Activated T-helper 17 cell treated with anti-CD3 and anti-CD28 coated beads, Interleukin-2, amount 50 U/mL, for 72 hours (primary cell): ENCODE data around the gene KDM7A. TPM values are rescaled to one million over a fixed set of nuclear protein-coding genes. Genes with fewer than 3 reads are reported as not detected.
A peak's percentile ranks its signal among the peaks of the same experiment; 100 is the strongest.

Experiments
- ATAC-seq: fragments of 150-1000 bp; cut with Tn5 transposase; replicated peaks from 2 replicates; pipeline ENCODE4 v1.10.0; 2021; ENCODE audit warnings: mild to moderate bottlenecking, moderate library complexity
- H3K27ac Mint-ChIP-seq: one replicate; pipeline ENCODE4 v1.8.0; 2022; ENCODE audit warnings: mixed read lengths
- H3K27me3 Mint-ChIP-seq: one replicate; pipeline ENCODE4 v1.8.0; 2022; ENCODE audit warnings: mixed read lengths
- H3K36me3 Mint-ChIP-seq: one replicate; pipeline ENCODE4 v1.8.0; 2022; ENCODE audit warnings: low read depth, mild to moderate bottlenecking, mixed read lengths
- H3K4me1 Mint-ChIP-seq: one replicate; pipeline ENCODE4 v1.8.0; 2022; ENCODE audit warnings: mixed read lengths
- H3K4me3 Mint-ChIP-seq: one replicate; pipeline ENCODE4 v1.8.0; 2022; ENCODE audit warnings: mild to moderate bottlenecking, mixed read lengths
- H3K9me3 Mint-ChIP-seq: one replicate; pipeline ENCODE4 v1.8.0; 2022; ENCODE audit warnings: mixed read lengths
- total RNA-seq, 2 donors: library from RNA; stranded (reverse); gene quantifications; one replicate each; pipeline ENCODE4 v1.2.3, GENCODE V29; 2022

Gene KDM7A
- total RNA-seq, 2 donors from 2014 or later = 31.1 to 48.7 TPM

GRCh38 chr7:140156460-140157080 lies 20.2 kb downstream of the KDM7A start:
- Mint-ChIP-seq H3K27ac (no peak overlapping the region), H3K36me3 (peaks cover 67% of the 10 kb centered on the region), H3K27me3 (no peaks in the 10 kb centered on the region), H3K4me3 (no peak overlapping the region), H3K4me1 (peaks cover 35% of the 10 kb centered on the region), H3K9me3 (no peaks in the 10 kb centered on the region)
- peak; percentile 22 for ATAC-seq

GRCh38 chr7:140155428-140155827 lies 21.4 kb downstream of the KDM7A start:
- no peaks in the 10 kb centered on the region for H3K9me3 Mint-ChIP-seq
- no peak for ATAC-seq
- no peak overlapping the region for H3K4me3 Mint-ChIP-seq
- H3K36me3 Mint-ChIP-seq = peaks cover 58% of the 10 kb centered on the region
- peaks cover 29% of the 10 kb centered on the region for H3K4me1 Mint-ChIP-seq
- no peak overlapping the region for H3K27ac Mint-ChIP-seq
- no peaks in the 10 kb centered on the region for H3K27me3 Mint-ChIP-seq

DNA sequence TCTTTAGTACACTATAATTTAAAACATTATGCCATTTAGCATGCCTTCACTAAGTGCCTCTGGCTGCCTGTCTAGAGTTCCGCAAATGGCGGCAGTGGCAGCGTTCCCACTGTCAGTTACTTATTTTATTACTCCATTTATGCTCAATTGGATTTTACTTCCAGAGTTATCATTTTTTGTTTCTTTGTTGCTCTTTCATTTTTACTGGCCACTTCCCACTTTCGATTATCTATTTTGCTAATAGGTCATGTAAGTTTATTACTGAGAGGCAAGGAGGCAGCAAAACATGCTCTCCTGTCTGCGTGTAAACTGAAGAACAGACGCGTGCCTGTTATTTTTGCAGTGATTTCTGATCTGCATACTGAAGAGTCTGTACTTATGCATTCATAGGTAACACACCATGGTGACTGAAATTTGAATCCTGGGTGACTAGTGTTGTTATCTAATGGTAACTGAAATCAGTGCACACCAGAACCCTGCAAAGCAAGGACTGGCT lies 23.1 kb downstream of the KDM7A start:
- Mint-ChIP-seq H3K4me3 (no peak overlapping the region), H3K9me3 (no peaks in the 10 kb centered on the region), H3K27me3 (no peaks in the 10 kb centered on the region), H3K27ac (no peak overlapping the region), H3K36me3 (peaks cover 53% of the 10 kb centered on the region), H3K4me1 (peaks cover 33% of the 10 kb centered on the region)
- ATAC-seq = no peak

DNA sequence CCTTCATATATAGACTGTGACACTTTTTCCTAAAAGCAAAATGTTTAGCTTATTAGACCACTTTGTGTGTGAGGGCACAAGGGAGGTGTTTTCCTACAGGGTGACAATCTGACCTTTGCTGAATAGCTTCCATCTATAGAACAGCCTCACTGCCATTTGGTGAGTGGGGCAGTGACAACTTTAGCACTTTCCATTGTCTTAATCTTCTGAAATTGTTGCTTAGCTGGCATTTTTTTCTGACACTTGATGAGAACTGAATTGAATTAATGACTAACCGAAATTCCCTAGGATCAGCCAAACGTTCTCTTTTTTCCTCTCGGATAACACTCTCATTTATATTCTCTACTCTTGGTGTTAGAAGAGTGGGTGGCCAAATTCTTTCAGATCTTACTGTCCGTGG lies 30.2 kb downstream of the KDM7A start:
- H3K9me3 Mint-ChIP-seq = peaks cover 11% of the 10 kb centered on the region

DNA sequence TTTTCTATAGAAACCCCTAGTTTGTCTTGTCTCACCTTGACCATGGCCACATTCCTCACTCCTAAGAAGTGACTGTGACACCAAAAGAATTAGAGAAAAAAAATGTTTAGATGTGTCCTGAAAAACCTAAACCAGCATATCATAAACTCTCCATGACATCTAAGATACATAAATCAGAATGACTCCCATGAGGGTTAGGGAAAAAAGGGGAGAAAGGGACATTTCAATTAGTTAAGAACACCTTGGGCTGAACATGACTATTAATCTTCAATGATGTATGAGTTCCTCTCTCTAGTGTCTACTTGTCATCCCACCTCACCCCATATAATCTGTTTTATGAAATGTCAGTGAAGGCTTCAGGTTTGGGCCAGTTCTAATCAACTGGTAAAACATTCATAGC lies 31.1 kb downstream of the KDM7A start:
- no peak for ATAC-seq
- H3K36me3 Mint-ChIP-seq = peaks cover 47% of the 10 kb centered on the region
- H3K9me3 Mint-ChIP-seq = peaks cover 11% of the 10 kb centered on the region
- no peaks in the 10 kb centered on the region for H3K27me3 Mint-ChIP-seq
- peaks cover 42% of the 10 kb centered on the region for H3K4me1 Mint-ChIP-seq
- H3K27ac Mint-ChIP-seq = no peak overlapping the region
- peak overlapping the region; percentile 26 for H3K4me3 Mint-ChIP-seq

More for the DNA sequence above, 30.2 kb downstream of the KDM7A start:
- H3K4me1 Mint-ChIP-seq = peaks cover 43% of the 10 kb centered on the region
- H3K4me3 Mint-ChIP-seq = no peak overlapping the region
- H3K27ac Mint-ChIP-seq = peak overlapping the region; percentile 8
- ATAC-seq = no peak
- no peaks in the 10 kb centered on the region for H3K27me3 Mint-ChIP-seq
- H3K36me3 Mint-ChIP-seq = peaks cover 47% of the 10 kb centered on the region

- Mint-ChIP-seq H3K4me3 (peak overlapping the region; percentile 26), H3K27me3 (no peaks in the 10 kb centered on the region), H3K36me3 (peaks cover 47% of the 10 kb centered on the region), H3K9me3 (peaks cover 11% of the 10 kb centered on the region), H3K27ac (peak overlapping the region; percentile 9), H3K4me1 (peaks cover 35% of the 10 kb centered on the region)
- ATAC-seq = peak; percentile 82
Measured at GRCh38 chr7:140144821-140145220, 32.0 kb downstream of the KDM7A start.

DNA sequence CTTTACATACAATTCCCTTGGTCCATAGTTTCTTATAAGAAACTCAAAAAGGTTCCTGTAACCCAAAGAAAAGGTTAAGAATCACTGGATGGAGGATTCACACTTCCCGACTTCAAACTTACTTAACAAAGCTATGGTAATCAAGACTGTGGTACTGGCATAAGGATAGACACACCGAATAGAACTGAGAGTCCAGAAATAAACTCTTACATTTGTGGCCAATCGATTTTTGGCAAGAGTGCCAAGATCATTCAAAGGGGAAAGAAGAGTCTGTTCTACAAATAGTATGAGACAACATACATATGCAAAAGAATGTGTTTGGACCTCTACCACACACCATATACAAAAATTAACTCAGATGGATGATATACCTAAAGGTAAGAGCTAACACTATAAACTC lies 32.8 kb downstream of the KDM7A start:
- Mint-ChIP-seq H3K4me3 (no peak overlapping the region), H3K4me1 (peaks cover 38% of the 10 kb centered on the region), H3K9me3 (peaks cover 11% of the 10 kb centered on the region), H3K27me3 (no peaks in the 10 kb centered on the region), H3K27ac (peak overlapping the region; percentile 6), H3K36me3 (peaks cover 44% of the 10 kb centered on the region)
- ATAC-seq = no peak

DNA sequence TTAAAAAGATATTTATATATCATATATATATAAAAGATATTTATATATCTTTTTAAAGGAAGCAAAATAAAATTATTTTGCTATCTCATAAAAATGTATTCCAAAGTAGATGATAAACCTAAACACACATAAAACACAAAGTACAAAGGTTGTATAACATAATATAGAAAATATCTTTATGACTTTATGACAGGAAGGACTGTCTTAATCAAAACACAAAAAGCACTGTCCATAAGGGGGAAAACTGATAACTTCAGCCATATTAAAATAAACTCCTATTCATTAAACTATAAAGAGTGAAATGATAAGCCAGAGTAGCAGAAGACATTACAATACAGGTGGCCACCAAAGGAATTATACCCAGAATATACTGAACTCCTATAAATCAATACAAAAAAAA lies 34.8 kb downstream of the KDM7A start:
- H3K4me3 Mint-ChIP-seq = no peak overlapping the region
- ATAC-seq = no peak
- H3K4me1 Mint-ChIP-seq = peaks cover 33% of the 10 kb centered on the region
- H3K27me3 Mint-ChIP-seq = no peaks in the 10 kb centered on the region
- no peak overlapping the region for H3K27ac Mint-ChIP-seq
- peaks cover 11% of the 10 kb centered on the region for H3K9me3 Mint-ChIP-seq
- H3K36me3 Mint-ChIP-seq = peaks cover 51% of the 10 kb centered on the region

GRCh38 chr7:140141256-140141655 lies 35.5 kb downstream of the KDM7A start:
- Mint-ChIP-seq H3K4me3 (no peak overlapping the region), H3K27me3 (no peaks in the 10 kb centered on the region), H3K27ac (no peak overlapping the region), H3K36me3 (peaks cover 49% of the 10 kb centered on the region), H3K9me3 (peaks cover 11% of the 10 kb centered on the region), H3K4me1 (peaks cover 25% of the 10 kb centered on the region)
- ATAC-seq = no peak

DNA sequence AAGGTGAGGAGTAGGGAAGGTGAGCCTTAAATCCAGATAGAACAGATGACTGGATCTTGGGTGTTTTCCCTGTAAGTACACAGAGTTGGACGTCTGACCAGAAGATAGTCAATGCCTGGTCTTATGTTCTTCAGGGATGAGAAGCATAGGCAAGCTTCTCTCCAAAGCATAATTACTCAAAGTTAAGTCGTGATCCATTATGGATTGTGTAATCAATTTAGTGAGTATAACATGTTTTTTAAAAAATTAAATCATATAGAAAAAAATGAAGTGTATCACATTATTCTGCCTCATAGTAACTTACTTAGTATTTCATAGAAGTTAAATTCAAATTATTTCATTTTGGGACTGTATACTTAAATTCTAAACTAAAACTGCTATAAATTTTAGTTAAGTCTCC lies 39.7 kb downstream of the KDM7A start:
- Mint-ChIP-seq H3K4me1 (peaks cover 5% of the 10 kb centered on the region), H3K27ac (no peak overlapping the region), H3K36me3 (peaks cover 64% of the 10 kb centered on the region), H3K4me3 (no peak overlapping the region), H3K27me3 (no peaks in the 10 kb centered on the region), H3K9me3 (no peaks in the 10 kb centered on the region)
- no peak for ATAC-seq

DNA sequence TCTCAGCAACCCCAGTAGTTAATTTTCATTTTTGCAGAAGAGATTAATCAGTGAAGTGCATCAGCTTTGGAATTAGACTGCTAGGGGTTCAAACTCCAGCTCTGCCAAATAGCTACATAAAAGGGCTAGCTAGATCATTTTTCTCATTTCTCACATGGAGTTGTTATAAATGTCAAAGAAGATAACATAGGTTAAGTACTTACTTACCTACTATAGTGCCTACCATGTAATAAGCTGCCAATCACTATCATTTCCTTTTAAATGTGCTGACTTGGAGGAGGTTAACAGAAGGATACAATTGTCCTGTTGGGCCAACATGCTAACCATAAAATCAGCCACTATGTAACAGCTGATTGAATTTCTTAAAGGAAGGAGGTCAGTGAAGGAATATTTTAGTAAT lies 40.7 kb downstream of the KDM7A start:
- ATAC-seq = no peak
- H3K36me3 Mint-ChIP-seq = peaks cover 74% of the 10 kb centered on the region
- H3K27me3 Mint-ChIP-seq = no peaks in the 10 kb centered on the region
- H3K4me1 Mint-ChIP-seq = peaks cover 5% of the 10 kb centered on the region
- no peaks in the 10 kb centered on the region for H3K9me3 Mint-ChIP-seq
- H3K27ac Mint-ChIP-seq = no peak overlapping the region
- no peak overlapping the region for H3K4me3 Mint-ChIP-seq

- peaks cover 89% of the 10 kb centered on the region for H3K36me3 Mint-ChIP-seq
- H3K27me3 Mint-ChIP-seq = no peaks in the 10 kb centered on the region
- H3K9me3 Mint-ChIP-seq = no peaks in the 10 kb centered on the region
- ATAC-seq = no peak
- no peaks in the 10 kb centered on the region for H3K4me1 Mint-ChIP-seq
- no peak overlapping the region for H3K4me3 Mint-ChIP-seq
- H3K27ac Mint-ChIP-seq = no peak overlapping the region
Measured at GRCh38 chr7:140134039-140134438, 42.7 kb downstream of the KDM7A start.

DNA sequence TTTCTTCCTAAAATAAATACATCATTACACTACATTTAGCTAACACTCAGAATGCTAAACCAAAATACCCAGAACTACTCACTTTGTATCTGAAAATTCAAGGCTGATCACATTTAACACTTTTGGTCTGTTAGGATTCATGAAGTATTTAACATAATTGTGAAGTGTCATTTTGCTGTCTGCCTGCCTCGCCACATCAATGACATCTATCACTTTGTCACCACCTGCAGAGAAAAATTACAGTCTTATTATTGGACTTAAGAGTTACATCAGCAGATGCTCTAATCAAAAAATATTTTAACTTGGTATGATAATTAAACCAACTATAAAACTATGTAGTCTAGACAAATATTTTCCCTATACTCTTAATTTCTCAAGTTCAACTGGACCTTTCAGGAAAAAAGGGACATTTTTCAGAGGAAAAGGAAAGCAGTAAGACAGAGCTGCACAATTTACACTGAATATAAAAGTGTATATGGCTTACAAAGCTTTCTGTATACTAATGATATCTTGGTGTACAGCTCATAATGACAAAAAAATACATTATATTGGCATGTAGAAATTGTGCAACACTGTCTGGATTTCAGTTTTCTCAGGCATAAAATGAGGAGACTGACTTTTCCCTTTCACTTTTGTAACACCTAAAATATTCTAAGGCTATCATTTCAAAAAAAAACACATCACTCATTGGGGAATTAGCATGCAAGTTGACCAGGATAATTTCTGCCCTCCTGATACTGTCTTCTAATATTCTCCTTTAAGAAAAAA lies 49.2 kb downstream of the KDM7A start:
- H3K27ac Mint-ChIP-seq = no peak overlapping the region

GRCh38 chr7:140126435-140127034 lies 50.2 kb downstream of the KDM7A start:
- ATAC-seq = no peak
- Mint-ChIP-seq H3K4me3 (no peak overlapping the region), H3K4me1 (peaks cover 10% of the 10 kb centered on the region), H3K9me3 (no peaks in the 10 kb centered on the region), H3K36me3 (peaks cover 85% of the 10 kb centered on the region), H3K27ac (no peak overlapping the region), H3K27me3 (no peaks in the 10 kb centered on the region)

More for the DNA sequence above, 49.2 kb downstream of the KDM7A start:
- ATAC-seq = no peak
- H3K4me3 Mint-ChIP-seq = no peak overlapping the region
- peaks cover 91% of the 10 kb centered on the region for H3K36me3 Mint-ChIP-seq
- peaks cover 10% of the 10 kb centered on the region for H3K4me1 Mint-ChIP-seq
- H3K27me3 Mint-ChIP-seq = no peaks in the 10 kb centered on the region
- no peaks in the 10 kb centered on the region for H3K9me3 Mint-ChIP-seq

GRCh38 chr7:140122965-140123364 lies 53.8 kb downstream of the KDM7A start:
- peaks cover 10% of the 10 kb centered on the region for H3K4me1 Mint-ChIP-seq
- peak; percentile 80 for ATAC-seq
- H3K36me3 Mint-ChIP-seq = peaks cover 86% of the 10 kb centered on the region
- no peaks in the 10 kb centered on the region for H3K9me3 Mint-ChIP-seq
- no peaks in the 10 kb centered on the region for H3K27me3 Mint-ChIP-seq
- no peak overlapping the region for H3K4me3 Mint-ChIP-seq
- H3K27ac Mint-ChIP-seq = no peak overlapping the region
